PC-3 (cell line): Measurements from ENCODE around the gene VSTM5. TPM values are rescaled to one million over a fixed set of nuclear protein-coding genes. Genes with fewer than 3 reads are reported as not detected.

ENCODE experiments used
- ATAC-seq: fragments of 200-7000 bp; cut with Tn5 transposase; 2 replicates; pipeline ENCODE4 v1.9.1; 2020; ENCODE audit warnings: mild to moderate bottlenecking, moderate library complexity
- BruUV-seq: library from RNA; stranded (reverse); fragments of 400-500 nt; replicated peaks from 2 replicates; lab custom pipeline; 2021; lab: Mats Ljungman, UMichigan
- CTCF ChIA-PET: fragments of 300-600 bp; sonication (Branson Sonifier 250); formaldehyde crosslinking; loops from one replicate; lab custom pipeline; 2022; ENCODE audit warnings: antibody characterized with exemption; lab: Charles Lee
- POLR2A ChIA-PET: fragments of 300-600 bp; sonication (Branson Sonifier 250); formaldehyde crosslinking; loops from one replicate; lab custom pipeline; 2022; ENCODE audit warnings: antibody characterized with exemption; ENCODE audit not compliant: unreplicated experiment; lab: Charles Lee
- DNase-seq: peaks from one replicate; pipeline ENCODE4 v3.0.0-alpha.2; 2015
- H2AFZ ChIP-seq: fragments of 300-600 bp; sonication (generic); 2 replicates; pipeline ENCODE4 v1.6.0; 2016; ENCODE audit warnings: antibody characterized with exemption, low read length
- H3F3A ChIP-seq: fragments of 300-600 bp; sonication (generic); one replicate; pipeline ENCODE4 v1.6.0; 2017; ENCODE audit warnings: antibody characterized with exemption, low read length, control low read depth, mild to moderate bottlenecking; ENCODE audit not compliant: unreplicated experiment
- H3K27ac ChIP-seq: fragments of 300-600 bp; sonication (generic); 2 replicates; pipeline ENCODE4 v1.5.1; 2016; ENCODE audit warnings: mild to moderate bottlenecking, low read length
- H3K27me3 ChIP-seq: fragments of 300-600 bp; sonication (generic); 2 replicates; pipeline ENCODE4 v1.6.1; 2016; ENCODE audit warnings: low read length, mixed read lengths
- H3K36me3 ChIP-seq: fragments of 300-600 bp; sonication (generic); 2 replicates; pipeline ENCODE4 v1.6.1; 2016; ENCODE audit warnings: low read depth, mixed run types, low read length, mixed read lengths
- H3K4me1 ChIP-seq: fragments of 300-600 bp; sonication (generic); 2 replicates; pipeline ENCODE4 v1.5.1; 2016; ENCODE audit warnings: low read length; ENCODE audit not compliant: insufficient read depth
- H3K4me2 ChIP-seq: fragments of 300-600 bp; sonication (generic); 2 replicates; pipeline ENCODE4 v1.6.0; 2016; ENCODE audit warnings: low read length
- H3K4me3 ChIP-seq: fragments of 300-600 bp; sonication (generic); 2 replicates; pipeline ENCODE4 v1.5.1; 2016; ENCODE audit warnings: mild to moderate bottlenecking, low read length, mixed read lengths
- H3K79me2 ChIP-seq: fragments of 300-600 bp; sonication (generic); 2 replicates; pipeline ENCODE4 v1.6.1; 2017; ENCODE audit warnings: low read length, mixed read lengths
- H3K9ac ChIP-seq: fragments of 300-600 bp; sonication (generic); 2 replicates; pipeline ENCODE4 v1.6.0; 2016; ENCODE audit warnings: mild to moderate bottlenecking, low read length
- H3K9me2 ChIP-seq: fragments of 300-600 bp; sonication (generic); replicated peaks from 2 replicates; pipeline ENCODE4 v1.6.1; 2016; ENCODE audit warnings: mixed run types, low read length, mixed read lengths
- H3K9me3 ChIP-seq: fragments of 300-600 bp; sonication (generic); 2 replicates; pipeline ENCODE4 v1.6.1; 2016; ENCODE audit warnings: low read length, mixed read lengths
- H4K20me1 ChIP-seq: fragments of 300-600 bp; sonication (generic); 2 replicates; pipeline ENCODE4 v1.6.1; 2016; ENCODE audit warnings: low read length, mixed read lengths
- CTCF ChIP-seq: fragments of 300-600 bp; sonication (generic); conservative IDR thresholded peaks from 2 replicates; pipeline ENCODE4 v1.5.1; 2017; ENCODE audit warnings: antibody characterized with exemption, low read depth, mild to moderate bottlenecking, low read length
- EZH2 ChIP-seq: fragments of 300-600 bp; sonication (generic); IDR thresholded peaks from one replicate; pipeline ENCODE4 v1.6.1; 2017; ENCODE audit warnings: antibody characterized with exemption, mild to moderate bottlenecking, low read length; ENCODE audit not compliant: unreplicated experiment
- EZH2phosphoT487 ChIP-seq: fragments of 300-600 bp; sonication (generic); IDR thresholded peaks from 2 replicates; pipeline ENCODE4 v1.6.1; 2018; ENCODE audit warnings: mild to moderate bottlenecking, antibody characterized with exemption, low read length, borderline replicate concordance
- intact Hi-C: fragments of 100-400 bp; cut with micrococcal nuclease; formaldehyde crosslinking; loops from 2 replicates; pipeline ENCODE4 v1.9.0; 2023
- total RNA-seq: library from RNA; depleted of rRNA; stranded (reverse); fragments of >200 nt; gene quantifications from 2 replicates; pipeline ENCODE4 v1.2.3, GENCODE V29; 2014

Gene VSTM5
- total RNA-seq, 1 experiment from 2014 or later, result 15.6 TPM

DNA sequence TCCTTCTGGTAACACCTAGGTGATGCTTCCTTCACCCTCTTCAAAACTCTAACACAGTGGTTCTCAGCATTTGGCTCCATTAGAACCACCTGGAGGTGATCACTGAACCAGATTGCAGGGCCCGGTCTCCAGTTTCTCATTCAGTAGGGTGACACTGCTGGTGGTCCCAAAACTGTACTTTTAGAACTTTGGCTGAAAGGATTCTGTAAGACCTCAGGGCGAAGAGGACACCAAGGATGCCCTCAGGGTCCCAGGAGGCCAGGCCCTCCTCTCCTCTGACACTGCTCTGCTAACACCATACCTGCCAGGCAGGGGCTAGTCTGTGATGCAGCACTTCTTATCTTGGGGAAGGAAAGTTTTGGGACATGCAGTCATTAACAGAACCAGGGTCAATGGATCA lies 9.0 kb downstream of the VSTM5 start:
- no peaks in the 10 kb centered on the region for H3K9me3 ChIP-seq
- H3K27ac ChIP-seq, result no peak overlapping the region
- CTCF ChIA-PET, result no interaction called here
- H3K9me2 ChIP-seq, result no peaks in the 10 kb centered on the region
- intact Hi-C loops, result loop anchor here (5.0 kb wide), 1 partner anchor 44 kb away; no protein-coding TSS in a partner anchor
- POLR2A ChIA-PET, result no interaction called here
- no peak overlapping the region for H3K9ac ChIP-seq
- H3K27me3 ChIP-seq, result no peaks in the 10 kb centered on the region
- no peaks in the 10 kb centered on the region for H3F3A ChIP-seq
- H2AFZ ChIP-seq, result no peak overlapping the region
- no peaks in the 10 kb centered on the region for H3K36me3 ChIP-seq
- no TSS peak for BruUV-seq
- no peaks in the 10 kb centered on the region for H4K20me1 ChIP-seq
- peaks cover 47% of the 10 kb centered on the region for H3K4me1 ChIP-seq
- no peak overlapping the region for H3K4me2 ChIP-seq
- H3K4me3 ChIP-seq, result no peak overlapping the region
- H3K79me2 ChIP-seq, result no peaks in the 10 kb centered on the region
- DNase-seq, result no peak
- TF ChIP-seq EZH2 (no peak), EZH2phosphoT487 (no peak), CTCF (no peak)
- ATAC-seq, result no peak

- TF ChIP-seq EZH2phosphoT487 (no peak), EZH2 (no peak), CTCF (no peak)
- no peak overlapping the region for H3K4me3 ChIP-seq
- BruUV-seq, result no TSS peak
- ATAC-seq (no peak), DNase-seq (no peak)
- H3K9me2 ChIP-seq, result no peaks in the 10 kb centered on the region
- CTCF ChIA-PET, result no interaction called here
- H3K36me3 ChIP-seq, result no peaks in the 10 kb centered on the region
- H3K9me3 ChIP-seq, result no peaks in the 10 kb centered on the region
- H3K9ac ChIP-seq, result no peak overlapping the region
- H4K20me1 ChIP-seq, result no peaks in the 10 kb centered on the region
- H3F3A ChIP-seq, result no peaks in the 10 kb centered on the region
- no peaks in the 10 kb centered on the region for H3K27me3 ChIP-seq
- no peaks in the 10 kb centered on the region for H3K79me2 ChIP-seq
- H2AFZ ChIP-seq, result no peak overlapping the region
- H3K27ac ChIP-seq, result no peak overlapping the region
- no peak overlapping the region for H3K4me2 ChIP-seq
- intact Hi-C loops, result loop anchor here (5.0 kb wide), 1 partner anchor 44 kb away; no protein-coding TSS in a partner anchor
- POLR2A ChIA-PET, result no interaction called here
- H3K4me1 ChIP-seq, result peaks cover 42% of the 10 kb centered on the region
Observed at GRCh38 chr11:93840981-93841380, 9.4 kb downstream of the VSTM5 start.

GRCh38 chr11:93840180-93840579 lies 10.2 kb downstream of the VSTM5 start:
- ATAC-seq (no peak), DNase-seq (no peak)
- H3K9me3 ChIP-seq, result no peaks in the 10 kb centered on the region
- ChIA-PET POLR2A (no interaction called here), CTCF (no interaction called here)
- H2AFZ ChIP-seq, result no peak overlapping the region
- no TSS peak for BruUV-seq
- no peak overlapping the region for H3K27ac ChIP-seq
- H3K4me2 ChIP-seq, result no peak overlapping the region
- no peaks in the 10 kb centered on the region for H3K9me2 ChIP-seq
- no peaks in the 10 kb centered on the region for H3K79me2 ChIP-seq
- H3K4me1 ChIP-seq, result peaks cover 34% of the 10 kb centered on the region
- no peaks in the 10 kb centered on the region for H3F3A ChIP-seq
- H3K36me3 ChIP-seq, result no peaks in the 10 kb centered on the region
- no peaks in the 10 kb centered on the region for H4K20me1 ChIP-seq
- no peak overlapping the region for H3K9ac ChIP-seq
- intact Hi-C loops, result loop anchor here (5.0 kb wide), 1 partner anchor 43 kb away; no protein-coding TSS in a partner anchor
- TF ChIP-seq CTCF (no peak), EZH2 (no peak), EZH2phosphoT487 (no peak)
- H3K27me3 ChIP-seq, result no peaks in the 10 kb centered on the region
- H3K4me3 ChIP-seq, result no peak overlapping the region
